ENCODE data around the gene CCR1. TPM values are rescaled to one million over a fixed set of nuclear protein-coding genes. Genes with fewer than 3 reads are reported as not detected.

CCR1 gene
- total and polyA plus RNA-seq, 2 of the 13 experiments (the other 11 are each of a cell fraction or from before 2014, with no cell fraction given), result not detected

- no peaks in the 10 kb centered on the region for H3K4me1 ChIP-seq (ENCODE audit: insufficient read depth, low read length)
- peaks cover 0 to 13% of the 10 kb centered on the region in 2 experiments; a peak in 2 of 5 replicates for H3K27me3 ChIP-seq (ENCODE audit: control insufficient read depth in 1 of 2, insufficient read depth in 2 of 2, low read length in 2 of 2)
- in situ Hi-C loops (cut with HindIII; ENCODE audit: extremely low pct_ligation_motif_present, low pct_unique_long_range_greater_than_20kb), result no loop called here
- ChIA-PET CTCF (ENCODE audit: low intra/inter-chr PET ratio, low total read pairs) (no interaction called here), POLR2A (no interaction called here)
- 26% methylated on average over 4 of the region's 4 CpGs for WGBS (ENCODE audit: low lambda C conversion rate)
- DNase-seq (ENCODE audit: low spot score) (no peak), ATAC-seq (no peak), FAIRE-seq (no peak)
- BruUV-seq (replicated peaks), result no TSS peak
- H3K36me3 ChIP-seq (replicated peaks in 1 of 2; ENCODE audit: control insufficient read depth in 1 of 2, insufficient read depth in 2 of 2, low read length in 2 of 2), result no peaks in the 10 kb centered on the region
- intact Hi-C loops (cut with micrococcal nuclease; ENCODE audit: unreplicated experiment), result no loop called here
- TF ChIP-seq SMARCE1 (IDR thresholded peaks at IDR 0.05; ENCODE audit: borderline replicate concordance) (no peak), ZNF558 (CRISPR knock-in tag; IDR thresholded peaks at IDR 0.05; ENCODE audit: borderline replicate concordance) (no peak), ZNF276 (CRISPR knock-in tag; IDR thresholded peaks at IDR 0.05; ENCODE audit: low read depth) (no peak), ARNTL (CRISPR knock-in tag; IDR thresholded peaks at IDR 0.05) (no peak), HIVEP1 (CRISPR knock-in tag; IDR thresholded peaks at IDR 0.05) (no peak), ZGPAT (CRISPR knock-in tag; IDR thresholded peaks at IDR 0.05) (no peak), ZNF468 (CRISPR knock-in tag; IDR thresholded peaks at IDR 0.05) (no peak), SOX13 (IDR thresholded peaks at IDR 0.05) (no peak), SOX13 (CRISPR knock-in tag; conservative IDR thresholded peaks at IDR 0.05 in 1 of 2, IDR thresholded peaks at IDR 0.05 in 1 of 2) (no peak), PRMT3 (CRISPR knock-in tag; IDR thresholded peaks at IDR 0.05; ENCODE audit: borderline replicate concordance, low read depth) (no peak), ZNF446 (CRISPR knock-in tag; IDR thresholded peaks at IDR 0.05) (no peak), FOXK1 (CRISPR knock-in tag; IDR thresholded peaks at IDR 0.05; ENCODE audit: borderline replicate concordance, low read depth) (no peak), DBP (CRISPR knock-in tag; IDR thresholded peaks at IDR 0.05; ENCODE audit: not compliant biosample characterization) (no peak), ZNF292 (CRISPR knock-in tag; IDR thresholded peaks at IDR 0.05; ENCODE audit: borderline replicate concordance, low read depth) (no peak)
- TF ChIP-seq, protein P1, sequence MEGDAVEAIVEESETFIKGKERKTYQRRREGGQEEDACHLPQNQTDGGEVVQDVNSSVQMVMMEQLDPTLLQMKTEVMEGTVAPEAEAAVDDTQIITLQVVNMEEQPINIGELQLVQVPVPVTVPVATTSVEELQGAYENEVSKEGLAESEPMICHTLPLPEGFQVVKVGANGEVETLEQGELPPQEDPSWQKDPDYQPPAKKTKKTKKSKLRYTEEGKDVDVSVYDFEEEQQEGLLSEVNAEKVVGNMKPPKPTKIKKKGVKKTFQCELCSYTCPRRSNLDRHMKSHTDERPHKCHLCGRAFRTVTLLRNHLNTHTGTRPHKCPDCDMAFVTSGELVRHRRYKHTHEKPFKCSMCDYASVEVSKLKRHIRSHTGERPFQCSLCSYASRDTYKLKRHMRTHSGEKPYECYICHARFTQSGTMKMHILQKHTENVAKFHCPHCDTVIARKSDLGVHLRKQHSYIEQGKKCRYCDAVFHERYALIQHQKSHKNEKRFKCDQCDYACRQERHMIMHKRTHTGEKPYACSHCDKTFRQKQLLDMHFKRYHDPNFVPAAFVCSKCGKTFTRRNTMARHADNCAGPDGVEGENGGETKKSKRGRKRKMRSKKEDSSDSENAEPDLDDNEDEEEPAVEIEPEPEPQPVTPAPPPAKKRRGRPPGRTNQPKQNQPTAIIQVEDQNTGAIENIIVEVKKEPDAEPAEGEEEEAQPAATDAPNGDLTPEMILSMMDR (CRISPR knock-in tag; IDR thresholded peaks at IDR 0.05), result no peak
- TF ChIP-seq, protein P2, sequence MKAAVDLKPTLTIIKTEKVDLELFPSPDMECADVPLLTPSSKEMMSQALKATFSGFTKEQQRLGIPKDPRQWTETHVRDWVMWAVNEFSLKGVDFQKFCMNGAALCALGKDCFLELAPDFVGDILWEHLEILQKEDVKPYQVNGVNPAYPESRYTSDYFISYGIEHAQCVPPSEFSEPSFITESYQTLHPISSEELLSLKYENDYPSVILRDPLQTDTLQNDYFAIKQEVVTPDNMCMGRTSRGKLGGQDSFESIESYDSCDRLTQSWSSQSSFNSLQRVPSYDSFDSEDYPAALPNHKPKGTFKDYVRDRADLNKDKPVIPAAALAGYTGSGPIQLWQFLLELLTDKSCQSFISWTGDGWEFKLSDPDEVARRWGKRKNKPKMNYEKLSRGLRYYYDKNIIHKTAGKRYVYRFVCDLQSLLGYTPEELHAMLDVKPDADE (CRISPR knock-in tag; IDR thresholded peaks at IDR 0.05), result no peak
- no peaks in the 10 kb centered on the region for H4K20me1 ChIP-seq (ENCODE audit: insufficient read depth, low read length)
- no peaks in the 10 kb centered on the region for H3K9me3 ChIP-seq (ENCODE audit: low read length)
- no peaks in the 10 kb centered on the region for H3K79me2 ChIP-seq (ENCODE audit: insufficient read depth, low read length)
- no peak within 1 kb of the TSS for H3K27ac ChIP-seq (ENCODE audit: extremely low read length, insufficient read depth, low read length)
- H3K9ac ChIP-seq (ENCODE audit: insufficient read depth, low read depth, low read length), result no peak within 1 kb of the TSS
- H2AFZ ChIP-seq (ENCODE audit: low read length), result no peak within 1 kb of the TSS
- no peak within 1 kb of the TSS for H3K4me2 ChIP-seq (ENCODE audit: low read depth, low read length)
- H3K4me3 ChIP-seq (replicated peaks in 1 of 3; ENCODE audit: insufficient read depth in 1 of 3, low read depth in 2 of 3, low read length in 3 of 3), result no peak within 1 kb of the TSS
These were observed 34.0 kb upstream of the CCR1 start, which contains the start of gene CCR3 for GRCh38 chr3:46242120-46242519. Gene CCR3, plus strand, starts transcription at chr3:46242460. Its CDS starts 22,699 bp downstream, at chr3:46265159.
